ENCODE data around the gene FARP2.

DNA sequence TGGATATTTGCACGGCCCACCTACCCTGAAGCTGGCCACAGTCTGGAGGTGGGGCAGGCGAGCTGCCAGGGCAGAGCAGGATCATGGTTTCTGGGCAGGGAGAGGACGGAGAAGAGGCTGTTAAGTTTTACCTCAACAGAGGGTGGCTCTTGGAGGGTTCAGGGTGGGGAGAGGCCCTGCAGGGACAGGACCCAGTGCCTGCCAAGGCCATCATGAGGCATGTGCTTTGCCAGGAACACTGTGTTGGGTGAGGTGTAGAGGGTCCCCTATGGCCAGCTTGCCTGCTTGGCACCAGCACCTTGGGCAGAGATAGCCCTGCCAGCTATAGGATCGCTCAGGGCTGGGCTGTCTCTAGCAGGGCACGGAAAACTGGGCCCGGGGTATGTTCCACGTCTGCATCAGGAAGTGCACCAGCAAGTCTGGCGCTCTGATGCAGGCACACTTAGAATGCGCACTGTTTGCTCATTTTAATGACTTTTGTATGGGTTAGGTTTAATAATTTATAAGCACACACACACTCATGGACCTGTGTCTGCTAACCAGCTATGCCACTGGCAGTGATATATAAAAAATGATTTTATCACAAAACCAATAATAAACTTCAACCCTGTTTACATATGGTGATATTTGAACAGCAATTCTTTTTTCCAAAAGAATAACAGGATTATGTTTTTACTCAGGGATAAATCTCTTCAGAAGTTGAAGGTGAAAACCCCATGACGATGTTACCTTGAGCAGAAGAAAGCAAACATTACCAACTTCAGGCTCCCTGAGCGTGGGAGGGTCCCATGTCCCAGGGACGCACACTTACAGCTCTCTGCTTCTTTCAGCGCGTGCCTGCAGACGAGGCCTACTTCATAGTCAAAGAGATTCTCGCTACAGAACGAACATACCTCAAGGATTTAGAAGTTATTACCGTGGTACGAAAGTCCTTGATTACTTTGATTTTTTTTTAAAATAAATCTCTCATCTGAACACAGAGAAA is 105.9 kb downstream of the FARP2 start:
- no peak for TF ChIP-seq POLR2A (IDR thresholded peaks at IDR 0.05)
- TF ChIP-seq, protein P1, sequence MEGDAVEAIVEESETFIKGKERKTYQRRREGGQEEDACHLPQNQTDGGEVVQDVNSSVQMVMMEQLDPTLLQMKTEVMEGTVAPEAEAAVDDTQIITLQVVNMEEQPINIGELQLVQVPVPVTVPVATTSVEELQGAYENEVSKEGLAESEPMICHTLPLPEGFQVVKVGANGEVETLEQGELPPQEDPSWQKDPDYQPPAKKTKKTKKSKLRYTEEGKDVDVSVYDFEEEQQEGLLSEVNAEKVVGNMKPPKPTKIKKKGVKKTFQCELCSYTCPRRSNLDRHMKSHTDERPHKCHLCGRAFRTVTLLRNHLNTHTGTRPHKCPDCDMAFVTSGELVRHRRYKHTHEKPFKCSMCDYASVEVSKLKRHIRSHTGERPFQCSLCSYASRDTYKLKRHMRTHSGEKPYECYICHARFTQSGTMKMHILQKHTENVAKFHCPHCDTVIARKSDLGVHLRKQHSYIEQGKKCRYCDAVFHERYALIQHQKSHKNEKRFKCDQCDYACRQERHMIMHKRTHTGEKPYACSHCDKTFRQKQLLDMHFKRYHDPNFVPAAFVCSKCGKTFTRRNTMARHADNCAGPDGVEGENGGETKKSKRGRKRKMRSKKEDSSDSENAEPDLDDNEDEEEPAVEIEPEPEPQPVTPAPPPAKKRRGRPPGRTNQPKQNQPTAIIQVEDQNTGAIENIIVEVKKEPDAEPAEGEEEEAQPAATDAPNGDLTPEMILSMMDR (IDR thresholded peaks at IDR 0.05 in 4 of 5, conservative IDR thresholded peaks at IDR 0.05 in 1 of 5) = no peak

All from gastrocnemius medialis (tissue), 4 donors.